Kasumi-1 (cell line): ENCODE measurements around the gene TRIOBP.

Experiments used
- DNase-seq, 2 experiments: peaks; one replicate each; lab custom pipeline; 2025; lab: John Stamatoyannopoulos, UW

The TRIOBP gene

DNA sequence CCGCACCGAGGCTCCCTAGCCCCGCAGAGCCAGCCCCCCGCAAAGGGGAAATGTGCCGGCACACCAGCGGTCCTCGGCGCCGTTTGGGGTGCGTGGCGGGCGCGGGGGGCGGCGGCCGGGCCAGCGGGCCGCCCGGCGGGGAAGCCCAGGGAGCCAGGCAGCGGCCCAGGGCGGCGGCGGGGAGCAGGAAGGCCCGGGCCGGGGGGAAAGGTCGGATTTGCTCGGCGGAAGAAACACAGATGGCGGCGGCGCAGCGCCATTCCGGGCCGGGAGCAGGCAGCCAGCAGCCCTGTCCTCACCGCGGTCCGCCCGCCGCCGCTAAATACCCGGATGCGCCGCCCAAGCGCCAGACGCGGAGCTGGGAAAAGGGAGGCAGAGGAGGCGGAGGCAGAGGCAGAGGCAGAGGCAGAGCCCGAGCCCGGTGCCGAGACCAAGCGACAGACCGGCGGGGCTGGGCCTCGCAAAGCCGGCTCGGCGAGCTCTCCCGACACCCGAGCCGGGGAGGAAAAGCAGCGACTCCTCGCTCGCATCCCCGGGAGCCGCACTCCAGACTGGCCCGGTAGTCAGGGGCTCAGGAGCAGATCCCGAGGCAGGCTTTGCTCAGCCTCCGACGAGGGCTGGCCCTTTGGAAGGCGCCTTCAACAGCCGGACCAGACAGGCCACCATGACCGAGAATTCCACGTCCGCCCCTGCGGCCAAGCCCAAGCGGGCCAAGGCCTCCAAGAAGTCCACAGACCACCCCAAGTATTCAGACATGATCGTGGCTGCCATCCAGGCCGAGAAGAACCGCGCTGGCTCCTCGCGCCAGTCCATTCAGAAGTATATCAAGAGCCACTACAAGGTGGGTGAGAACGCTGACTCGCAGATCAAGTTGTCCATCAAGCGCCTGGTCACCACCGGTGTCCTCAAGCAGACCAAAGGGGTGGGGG is 108.3 kb downstream of the TRIOBP start:
- DNase-seq, result peak; percentile 36 to 47

DNA sequence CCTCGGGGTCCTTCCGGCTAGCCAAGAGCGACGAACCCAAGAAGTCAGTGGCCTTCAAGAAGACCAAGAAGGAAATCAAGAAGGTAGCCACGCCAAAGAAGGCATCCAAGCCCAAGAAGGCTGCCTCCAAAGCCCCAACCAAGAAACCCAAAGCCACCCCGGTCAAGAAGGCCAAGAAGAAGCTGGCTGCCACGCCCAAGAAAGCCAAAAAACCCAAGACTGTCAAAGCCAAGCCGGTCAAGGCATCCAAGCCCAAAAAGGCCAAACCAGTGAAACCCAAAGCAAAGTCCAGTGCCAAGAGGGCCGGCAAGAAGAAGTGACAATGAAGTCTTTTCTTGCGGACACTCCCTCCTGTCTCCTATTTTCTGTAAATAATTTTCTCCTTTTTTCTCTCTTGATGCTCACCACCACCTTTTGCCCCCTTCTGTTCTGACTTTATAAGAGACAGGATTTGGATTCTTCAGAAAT is 109.0 kb downstream of the TRIOBP start:
- DNase-seq, result no peak

DNA sequence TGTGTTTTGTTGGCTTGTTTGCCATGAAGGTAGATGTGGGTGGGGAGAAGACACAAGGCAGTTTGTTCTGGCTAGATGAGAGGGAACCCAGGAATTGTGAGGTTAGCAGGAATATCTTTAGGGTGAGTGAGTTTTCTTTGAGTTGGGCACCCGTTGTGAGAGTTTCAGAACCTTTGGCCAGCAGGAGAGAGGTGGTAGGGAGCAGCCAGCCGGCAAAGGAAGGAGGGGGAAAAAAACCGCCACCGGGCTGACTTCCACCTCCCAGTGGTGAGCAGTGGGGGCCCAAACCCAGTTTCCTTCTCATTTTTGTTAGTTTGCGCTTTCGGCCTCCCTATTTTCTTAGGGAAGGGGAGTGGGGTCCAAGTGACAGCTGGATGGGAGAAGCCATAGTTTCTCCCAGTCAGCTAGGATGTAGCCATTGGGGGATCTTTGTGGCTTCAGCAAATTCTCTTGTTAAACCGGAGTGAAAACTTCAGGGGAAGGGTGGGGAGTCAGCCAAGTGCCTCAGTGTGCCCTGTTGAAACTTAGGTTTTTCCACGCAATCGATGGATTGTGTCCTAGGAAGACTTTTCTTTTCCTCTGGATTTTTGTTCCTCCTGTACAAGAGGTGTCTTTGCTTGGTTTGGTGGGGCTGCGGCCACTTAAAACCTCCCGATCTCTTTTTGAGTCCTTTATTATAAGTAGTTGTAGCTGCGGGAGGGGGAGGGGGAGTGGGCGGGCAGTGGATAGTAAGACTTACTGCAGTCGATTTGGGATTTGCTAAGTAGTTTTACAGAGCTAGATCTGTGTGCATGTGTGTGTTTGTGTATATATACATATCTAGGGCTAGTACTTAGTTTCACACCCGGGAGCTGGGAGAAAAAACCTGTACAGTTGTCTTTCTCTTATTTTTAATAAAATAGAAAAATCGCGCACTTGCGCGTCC is 109.8 kb downstream of the TRIOBP start:
- peak; percentile 50 to 65 for DNase-seq

DNA sequence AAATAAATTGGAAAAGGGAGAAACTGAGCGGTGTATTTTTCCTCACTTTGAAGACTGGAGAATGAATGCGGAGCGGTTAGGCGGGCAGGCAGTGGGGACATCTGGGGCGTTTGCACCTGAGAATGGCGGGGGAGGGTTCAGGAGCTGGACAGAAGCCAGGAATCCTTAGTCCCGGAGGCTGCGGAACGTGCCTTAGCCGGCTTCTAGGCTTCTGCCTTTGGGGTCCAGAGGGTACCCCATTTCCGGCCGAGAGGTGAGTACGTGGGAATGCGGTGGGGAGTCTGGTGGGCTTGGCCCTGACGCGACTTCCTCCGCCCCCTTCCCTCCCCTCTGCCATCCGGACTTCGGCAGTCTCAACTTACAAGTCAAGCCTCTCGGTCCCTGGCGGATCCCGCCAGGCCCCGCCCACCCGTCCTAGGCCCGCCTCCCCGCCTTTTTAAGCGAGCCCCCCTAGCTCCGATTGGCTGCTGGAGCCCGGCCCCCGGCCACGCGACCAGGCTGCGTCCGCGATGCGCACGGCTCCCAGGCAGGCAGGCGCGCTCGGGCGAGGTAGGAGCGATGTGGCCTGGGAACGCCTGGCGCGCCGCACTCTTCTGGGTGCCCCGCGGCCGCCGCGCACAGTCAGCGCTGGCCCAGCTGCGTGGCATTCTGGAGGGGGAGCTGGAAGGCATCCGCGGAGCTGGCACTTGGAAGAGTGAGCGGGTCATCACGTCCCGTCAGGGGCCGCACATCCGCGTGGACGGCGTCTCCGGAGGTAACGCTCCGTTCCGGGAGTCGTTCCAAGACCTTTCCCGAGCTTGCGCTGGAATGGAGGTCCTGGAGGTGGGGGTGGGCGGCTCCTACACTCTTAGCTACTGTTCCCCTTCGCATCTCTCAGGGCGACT is 110.8 kb downstream of the TRIOBP start, which contains the start of gene GCAT:
Gene GCAT (plus strand): TSS at position 525 of the 884 bp plus-strand sequence. CDS start 34 bp downstream, at position 559.
- peak; percentile 95 for DNase-seq

DNA sequence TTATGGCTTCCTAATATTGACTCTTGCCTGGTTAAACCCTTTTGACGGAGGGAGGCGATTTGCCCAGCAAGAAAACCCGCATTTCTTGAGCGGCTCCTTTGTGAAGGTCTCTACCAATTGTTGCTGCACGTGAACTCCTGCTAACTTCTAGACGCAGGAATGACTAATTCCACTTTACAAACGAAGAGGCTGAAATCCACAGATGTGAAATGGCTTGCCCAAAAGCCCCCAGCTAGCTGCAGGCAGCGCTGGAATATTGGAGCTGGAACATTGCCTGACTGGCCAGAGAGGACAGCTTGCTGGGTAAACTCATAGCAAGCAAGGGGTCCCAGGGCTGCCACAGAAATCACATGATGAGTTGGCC is 111.4 kb downstream of the TRIOBP start:
- DNase-seq, result no peak

- no peak for DNase-seq
Observed at GRCh38 chr22:37809672-37810333, 113.0 kb downstream of the TRIOBP start.

- DNase-seq, result no peak
Observed at GRCh38 chr22:37811867-37812266, 115.0 kb downstream of the TRIOBP start.

- DNase-seq, result no peak
Observed at GRCh38 chr22:37812869-37813678, 116.2 kb downstream of the TRIOBP start.

- no peak for DNase-seq
Observed at GRCh38 chr22:37815593-37815992, 118.7 kb downstream of the TRIOBP start.

- DNase-seq, result no peak
Observed at GRCh38 chr22:37816543-37817180, 119.8 kb downstream of the TRIOBP start.

- DNase-seq, result peak; percentile 51 to 72
Observed at GRCh38 chr22:37817705-37818408, 121.0 kb downstream of the TRIOBP start.

- no peak for DNase-seq
Observed at GRCh38 chr22:37818409-37819104, 121.7 kb downstream of the TRIOBP start.

DNA sequence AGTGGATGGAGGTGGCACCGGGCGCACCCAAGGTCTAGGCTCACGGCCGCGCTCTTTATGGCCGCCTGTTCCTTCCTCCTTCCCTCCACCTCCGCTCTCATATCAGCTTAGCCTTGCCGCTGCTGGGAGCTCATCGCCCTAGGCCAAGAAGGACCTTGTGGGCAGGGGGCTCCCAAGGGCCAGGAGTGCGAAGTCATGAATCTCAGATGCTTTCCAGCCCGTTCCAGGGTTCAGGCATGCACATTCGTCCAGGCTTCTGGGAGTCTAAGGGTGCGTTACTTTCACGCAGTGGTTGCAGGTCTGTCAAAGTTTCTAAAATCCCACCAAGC is 122.2 kb downstream of the TRIOBP start:
- no peak for DNase-seq

- DNase-seq, result no peak
Observed at GRCh38 chr22:37820350-37820749, 123.5 kb downstream of the TRIOBP start.

GRCh38 chr22:37822079-37822833 is 125.4 kb downstream of the TRIOBP start:
- no peak for DNase-seq

DNA sequence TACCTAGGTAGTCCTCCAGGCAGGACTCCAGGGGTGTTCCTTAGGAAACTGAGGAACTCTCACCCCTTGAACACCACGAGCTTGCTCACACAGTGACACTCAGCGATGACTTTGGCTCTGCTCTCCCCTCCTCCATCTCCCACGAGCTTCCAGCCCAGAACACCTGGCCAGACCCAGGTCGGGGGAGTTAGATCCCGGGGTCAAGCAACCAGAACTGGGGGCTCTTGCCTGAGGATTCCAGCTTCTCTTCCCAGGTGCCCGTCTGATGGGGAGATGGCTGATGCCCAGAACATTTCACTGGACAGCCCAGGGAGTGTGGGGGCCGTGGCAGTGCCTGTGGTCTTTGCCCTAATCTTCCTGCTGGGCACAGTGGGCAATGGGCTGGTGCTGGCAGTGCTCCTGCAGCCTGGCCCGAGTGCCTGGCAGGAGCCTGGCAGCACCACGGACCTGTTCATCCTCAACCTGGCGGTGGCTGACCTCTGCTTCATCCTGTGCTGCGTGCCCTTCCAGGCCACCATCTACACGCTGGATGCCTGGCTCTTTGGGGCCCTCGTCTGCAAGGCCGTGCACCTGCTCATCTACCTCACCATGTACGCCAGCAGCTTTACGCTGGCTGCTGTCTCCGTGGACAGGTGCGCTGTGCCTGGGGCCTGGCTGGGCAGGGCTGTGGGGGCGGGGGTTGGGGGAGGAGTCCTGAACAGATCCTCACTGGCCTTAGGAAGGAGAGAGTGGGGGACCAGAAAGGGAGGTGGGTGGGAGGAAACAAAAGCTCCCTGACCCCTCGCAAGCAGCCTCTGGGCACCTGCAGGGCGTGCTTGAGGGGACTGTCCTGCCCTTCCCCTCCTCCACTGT is 126.5 kb downstream of the TRIOBP start, which contains the start of gene GALR3:
Gene GALR3 (plus strand): TSS at position 249 of the 852 bp plus-strand sequence. CDS start 25 bp downstream, at position 274.
- no peak for DNase-seq
